Endothelial cell of umbilical vein (primary cell): ENCODE data around the gene SLC10A1. TPM values are rescaled to one million over a fixed set of nuclear protein-coding genes. Genes with fewer than 3 reads are reported as not detected.

Experiments used
- BruUV-seq: library from RNA; stranded (reverse); fragments of 400-500 nt; replicated peaks from 2 replicates; lab custom pipeline; 2021; lab: Mats Ljungman, UMichigan
- CTCF ChIA-PET: fragments of 300-600, 350-600 bp; sonication (Branson Sonifier 250); formaldehyde crosslinking; loops from one replicate; lab custom pipeline; 2021; ENCODE audit warnings: antibody characterized with exemption, inconsistent platforms; lab: Charles Lee
- POLR2A ChIA-PET: fragments of 300-600, 350-600 bp; sonication (Branson Sonifier 250); formaldehyde crosslinking; loops from one replicate; lab custom pipeline; 2021; ENCODE audit warnings: antibody characterized with exemption, inconsistent platforms; lab: Charles Lee
- DNase-seq: peaks from one replicate; pipeline ENCODE4 v3.0.0-alpha.2; 2011; ENCODE audit warnings: low read depth, low spot score
- FAIRE-seq: peaks from 2 replicates; lab custom pipeline; 2011; peaks lifted over from hg19 to GRCh38; lab: Jason Lieb, UNC
- H2AFZ ChIP-seq: 2 replicates; pipeline ENCODE4 v1.6.0; 2012; ENCODE audit warnings: low read depth, low read length, control low read depth, inconsistent platforms
- H3K27ac ChIP-seq: 2 replicates; pipeline ENCODE4 v1.5.1; 2011; ENCODE audit warnings: low read depth, mild to moderate bottlenecking, control low read depth, low read length, moderate library complexity; ENCODE audit not compliant: insufficient read depth
- H3K27me3 ChIP-seq, 2 experiments: 2 replicates each; pipeline versions ENCODE4 v1.6.0 to v1.6.1; 2011; ENCODE audit warnings: low read length in 2 of 2, mixed read lengths in 1 of 2; ENCODE audit not compliant: control insufficient read depth in 2 of 2, insufficient read depth in 2 of 2
- H3K36me3 ChIP-seq, 2 experiments: 2 replicates in 1 of 2; 3 replicates in 1 of 2; pipeline ENCODE4 v1.5.1; 2011; ENCODE audit warnings: low read length in 2 of 2, mild to moderate bottlenecking in 1 of 2, moderate library complexity in 1 of 2; ENCODE audit not compliant: control insufficient read depth in 2 of 2, insufficient read depth in 2 of 2; ENCODE audit errors: extremely low read depth in 1 of 2
- H3K4me1 ChIP-seq: 3 replicates; pipeline ENCODE4 v1.5.1; 2011; ENCODE audit warnings: mild to moderate bottlenecking, low read length; ENCODE audit not compliant: control insufficient read depth, insufficient read depth; ENCODE audit errors: extremely low read depth
- H3K4me2 ChIP-seq: 2 replicates; pipeline ENCODE4 v1.6.1; 2011; ENCODE audit warnings: low read length, control low read depth, mixed read lengths; ENCODE audit not compliant: insufficient read depth
- H3K4me3 ChIP-seq, 3 experiments: fragments of 200-600 bp in 1 of 3; sonication (generic), shearing (Covaris generic) in 1 of 3; replicated peaks in 1 of 3; 2 replicates each; pipeline ENCODE4 v1.5.1; 2011 to 2016; ENCODE audit warnings: control low read depth in 3 of 3, low read length in 3 of 3, mild to moderate bottlenecking in 2 of 3, inconsistent platforms in 1 of 3, low read depth in 1 of 3, moderate library complexity in 1 of 3; ENCODE audit not compliant: insufficient read depth in 1 of 3
- H3K79me2 ChIP-seq: 2 replicates; pipeline ENCODE4 v1.6.0; 2012; ENCODE audit warnings: low read length, inconsistent platforms; ENCODE audit not compliant: control insufficient read depth, insufficient read depth
- H3K9ac ChIP-seq: replicated peaks from 2 replicates; pipeline ENCODE3; 2011; ENCODE audit warnings: low read length, control low read depth; ENCODE audit not compliant: insufficient read depth; ENCODE audit errors: extremely low read depth
- H3K9me1 ChIP-seq: replicated peaks from 3 replicates; pipeline ENCODE4 v1.6.0; 2011; ENCODE audit warnings: mild to moderate bottlenecking, low read length; ENCODE audit not compliant: control insufficient read depth, insufficient read depth; ENCODE audit errors: extremely low read depth
- H3K9me3 ChIP-seq: replicated peaks from 2 replicates; pipeline ENCODE4 v1.5.1; 2012; ENCODE audit warnings: low read length, inconsistent platforms; ENCODE audit not compliant: control insufficient read depth, insufficient read depth
- H4K20me1 ChIP-seq: replicated peaks from 2 replicates; pipeline ENCODE3; 2011; ENCODE audit warnings: mild to moderate bottlenecking, low read length; ENCODE audit not compliant: control insufficient read depth, insufficient read depth; ENCODE audit errors: extremely low read depth
- CTCF ChIP-seq, 2 donors: IDR thresholded peaks; 1 replicate in 1 of 2; 2 replicates in 1 of 2; pipeline ENCODE4 v1.5.1; 2011; ENCODE audit warnings: low read length in 2 of 2, mild to moderate bottlenecking in 2 of 2, moderate library complexity in 2 of 2, control low read depth in 1 of 2, inconsistent platforms in 1 of 2, low read depth in 1 of 2; ENCODE audit not compliant: insufficient read depth in 1 of 2; ENCODE audit errors: extremely low read depth in 1 of 2
- JUN ChIP-seq: IDR thresholded peaks from 2 replicates; pipeline ENCODE4 v1.6.1; 2011; ENCODE audit warnings: borderline replicate concordance, low read depth; ENCODE audit not compliant: insufficient read length, insufficient read depth
- MAX ChIP-seq: IDR thresholded peaks from 2 replicates; pipeline ENCODE4 v1.6.1; 2011; ENCODE audit not compliant: insufficient read depth, insufficient read length
- POLR2A ChIP-seq: IDR thresholded peaks from 2 replicates; pipeline ENCODE4 v1.6.1; 2012; ENCODE audit warnings: low read depth, mild to moderate bottlenecking, control low read depth, low read length
- POLR2AphosphoS5 ChIP-seq: IDR thresholded peaks from 2 replicates; pipeline ENCODE4 v1.6.1; 2012; ENCODE audit warnings: low read depth, mild to moderate bottlenecking, control low read depth, low read length, moderate library complexity; ENCODE audit not compliant: insufficient read depth
- dilution Hi-C: fragments of 300-500 bp; cut with MboI; formaldehyde crosslinking; loops from one replicate; pipeline ENCODE4 v1.15.0; 2019; ENCODE audit warnings: low sequenced_read_pairs; ENCODE audit not compliant: extremely low pct_ligation_motif_present
- intact Hi-C: fragments of 100-400 bp; cut with micrococcal nuclease; formaldehyde crosslinking; loops from one replicate; pipeline ENCODE4 v1.10.0; 2022
- polyA plus RNA-seq, 4 experiments: library from polyadenylated mRNA; depleted of rRNA in 3 of 4; stranded (reverse) in 3 of 4; unstranded in 1 of 4; fragments of >200 nt; gene quantifications; 2 replicates each; pipeline versions ENCODE4 v1.2.1 to v1.2.3, GENCODE V29; 2011 to 2012; ENCODE audit warnings: missing spikeins in 1 of 4
- total RNA-seq: library from RNA; stranded (reverse); gene quantifications from 2 replicates; pipeline ENCODE4 v1.2.3, GENCODE V29; 2021

Gene SLC10A1
- total and polyA plus RNA-seq, 2 donors (not counting 3 experiments of a cell fraction or from before 2014, with no cell fraction given): not detected

GRCh38 chr14:69772082-69773017 lies 24.7 kb downstream of the SLC10A1 start:
- BruUV-seq: no TSS peak
- Histone ChIP-seq H2AFZ (no peak overlapping the region), H3K4me3 (no peak overlapping the region), H3K9me3 (no peaks in the 10 kb centered on the region), H4K20me1 (peaks cover 25% of the 10 kb centered on the region), H3K79me2 (peaks cover 46% of the 10 kb centered on the region), H3K4me1 (peaks cover 21% of the 10 kb centered on the region), H3K27me3 (no peaks in the 10 kb centered on the region), H3K9me1 (no peaks in the 10 kb centered on the region), H3K4me2 (no peak overlapping the region), H3K27ac (no peak overlapping the region), H3K9ac (no peak overlapping the region), H3K36me3 (peaks cover 31 to 55% of the 10 kb centered on the region in 2 experiments)
- ChIA-PET CTCF (interaction anchor here (0.9 to 1.6 kb wide), 4 partner anchors 12 to 43 kb away, joined by 3 to 15 read pairs (median 4); no protein-coding TSS in a partner anchor), POLR2A (interaction anchor here (0.9 to 1.8 kb wide), 2 partner anchors 41 to 164 kb away, joined by 4 to 7 read pairs; no protein-coding TSS in a partner anchor)
- intact Hi-C loops (no loop called here), dilution Hi-C loops (no loop called here)
- TF ChIP-seq JUN: no peak
- TF ChIP-seq POLR2A: no peak
- no peak for TF ChIP-seq CTCF (IDR thresholded peaks at IDR 0.05; ENCODE audit: extremely low read depth in 1 of 2, insufficient read depth in 1 of 2, low read depth in 1 of 2, low read length in 2 of 2)
- no peak for TF ChIP-seq POLR2AphosphoS5
- no peak for TF ChIP-seq MAX
- FAIRE-seq: no peak
- DNase-seq: no peak
